Right lung (tissue), 10 donors: ENCODE measurements around the gene ABCG1. TPM values are rescaled to one million over a fixed set of nuclear protein-coding genes. Genes with fewer than 3 reads are reported as not detected.
"Not testable (repeated sequence)": the region's sequence is repeated elsewhere in the genome, so short reads cannot be mapped to it uniquely, and the experiment has no call there.

Source experiments
- DNase-seq, 2 donors: peaks; one replicate each; pipeline ENCODE4 v3.0.0-alpha.2; 2013
- long read RNA-seq, 8 donors: transcript quantifications; one replicate each; lab custom pipeline, GENCODE V29; 2026
- polyA plus RNA-seq, 5 donors: library from polyadenylated mRNA; unstranded; fragments of 120-200 nt; gene quantifications; one replicate each; pipeline versions ENCODE4 v1.2.1 to v1.2.3, GENCODE V29; 2013; ENCODE audit warnings: inconsistent platforms in 1 of 5, low replicate concordance in 1 of 5; ENCODE audit not compliant: insufficient read length in 5 of 5, insufficient read depth in 1 of 5

ABCG1 gene
- polyA plus RNA-seq = 10 to 100 TPM in 1 of 5 donors, 1 to 10 TPM in 4; 6.7 to 10.1 (median 8.8) TPM
- long read RNA-seq, donor 1, partial matches to known transcripts = 0 of 1 reads
- long read RNA-seq, donor 1, other reads (novel, unspliced or antisense) = 0 of 1 reads
- long read RNA-seq, donor 2, partial matches to known transcripts = 0 of 1 reads
- long read RNA-seq, donor 2, other reads (novel, unspliced or antisense) = 0 of 1 reads
- long read RNA-seq, donor 3, partial matches to known transcripts = 0 of 2 reads
- long read RNA-seq, donor 3, other reads (novel, unspliced or antisense) = 0 of 2 reads
- long read RNA-seq, donor 4, partial matches to known transcripts = 9 of 11 reads
- long read RNA-seq, donor 4, other reads (novel, unspliced or antisense) = 0 of 11 reads
- long read RNA-seq, donor 5, partial matches to known transcripts = 0 of 2 reads
- long read RNA-seq, donor 5, other reads (novel, unspliced or antisense) = 0 of 2 reads
- long read RNA-seq, donor 6, partial matches to known transcripts = 12 of 13 reads
- long read RNA-seq, donor 6, other reads (novel, unspliced or antisense) = 0 of 13 reads
- long read RNA-seq, donor 7 = 0 reads
- long read RNA-seq, donor 8, partial matches to known transcripts = 0 of 1 reads
- long read RNA-seq, donor 8, other reads (novel, unspliced or antisense) = 0 of 1 reads

DNA sequence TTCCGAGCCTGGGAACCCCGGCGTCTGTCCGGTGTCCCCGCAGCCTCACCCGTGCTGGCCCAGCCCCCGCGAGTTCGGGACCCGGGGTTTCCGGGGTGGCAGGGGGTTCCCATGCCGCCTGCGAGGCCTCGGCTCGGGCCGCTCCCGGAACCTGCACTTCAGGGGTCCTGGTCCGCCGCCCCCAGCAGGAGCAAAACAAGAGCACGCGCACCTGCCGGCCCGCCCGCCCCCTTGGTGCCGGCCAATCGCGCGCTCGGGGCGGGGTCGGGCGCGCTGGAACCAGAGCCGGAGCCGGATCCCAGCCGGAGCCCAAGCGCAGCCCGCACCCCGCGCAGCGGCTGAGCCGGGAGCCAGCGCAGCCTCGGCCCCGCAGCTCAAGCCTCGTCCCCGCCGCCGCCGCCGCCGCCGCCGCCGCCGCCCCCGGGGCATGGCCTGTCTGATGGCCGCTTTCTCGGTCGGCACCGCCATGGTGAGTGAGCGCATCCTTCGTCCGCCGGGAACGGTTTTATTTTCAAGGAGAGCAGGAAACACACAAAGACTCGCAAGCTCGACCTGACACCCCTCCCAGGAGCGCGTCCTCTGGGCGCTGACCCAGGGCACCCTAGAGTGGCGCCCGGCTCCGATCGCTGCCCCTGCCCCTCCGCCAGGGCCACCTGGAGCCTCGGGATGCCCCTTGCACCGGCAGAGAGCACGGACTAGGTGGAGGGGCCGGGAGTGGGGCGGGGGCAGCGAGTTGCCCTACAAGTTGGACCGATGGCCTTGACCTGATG, at the start of gene ABCG1:
Gene ABCG1 (plus strand): TSS at position 305 of the 770 bp plus-strand sequence. CDS start 123 bp downstream, at position 428.
- DNase-seq = no peak

DNA sequence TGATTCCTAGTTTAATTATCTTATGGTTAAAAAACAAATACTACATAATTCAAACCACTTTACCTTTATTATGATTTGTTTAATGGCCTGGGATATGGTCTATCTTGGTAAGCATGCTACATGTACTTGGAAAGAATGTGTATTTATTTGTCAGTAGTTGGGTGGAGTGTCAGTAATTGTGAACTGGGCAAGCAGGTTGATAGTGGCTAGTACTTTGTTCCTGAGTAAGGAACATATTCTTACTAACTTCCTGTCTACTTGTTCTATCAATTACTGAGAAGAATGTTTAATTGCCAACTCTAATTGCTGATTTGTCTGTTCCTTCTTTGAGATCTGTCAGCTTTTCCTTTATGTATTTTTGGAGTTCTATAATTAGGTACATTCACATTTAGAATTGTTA, 49.2 kb upstream of the ABCG1 start:
- DNase-seq = no peak

DNA sequence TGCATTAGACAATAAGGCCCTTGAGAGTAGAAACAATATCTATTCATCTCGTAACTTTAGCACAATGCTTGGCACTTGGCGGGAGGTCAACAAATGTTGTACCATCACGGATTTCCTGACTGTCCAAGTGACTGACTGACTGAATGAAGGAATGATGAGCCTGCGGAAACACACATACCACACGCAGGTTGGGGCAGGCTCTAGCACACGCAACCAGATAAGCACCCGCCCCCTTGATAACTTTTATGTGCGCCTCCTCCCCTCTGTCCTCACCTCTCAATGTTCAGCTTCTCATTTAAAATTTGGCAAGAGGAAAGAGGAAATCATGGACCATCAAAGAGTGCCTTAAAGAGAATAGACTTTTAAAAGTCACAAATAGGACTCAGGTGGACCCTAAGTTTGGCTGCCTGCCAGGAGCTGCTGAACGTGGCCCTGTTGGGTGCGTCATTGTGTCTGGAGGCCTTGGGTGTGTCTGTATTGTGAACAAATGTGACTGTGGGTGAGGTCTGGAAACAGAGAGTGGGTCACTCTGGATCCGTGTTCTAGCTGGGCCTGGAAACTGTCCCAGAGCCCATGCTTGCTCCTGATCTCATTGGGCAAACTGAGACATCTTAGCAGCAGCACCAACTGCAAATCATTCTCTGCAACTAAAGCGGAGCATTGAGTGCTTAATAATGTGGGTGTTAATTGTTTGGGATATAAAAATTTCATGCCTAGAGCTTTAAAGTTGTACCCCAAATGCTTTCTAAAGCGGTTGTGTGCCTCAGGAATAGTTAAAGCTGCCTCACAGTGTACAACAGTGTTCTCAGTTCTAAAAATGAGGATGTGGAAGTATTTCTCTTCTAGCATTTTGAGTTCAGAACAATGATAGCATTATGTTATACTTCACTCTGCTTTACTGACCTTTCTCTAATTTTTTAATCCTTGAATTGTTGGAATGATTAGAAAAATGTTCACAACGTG, 47.6 kb upstream of the ABCG1 start:
- no peak for DNase-seq

DNA sequence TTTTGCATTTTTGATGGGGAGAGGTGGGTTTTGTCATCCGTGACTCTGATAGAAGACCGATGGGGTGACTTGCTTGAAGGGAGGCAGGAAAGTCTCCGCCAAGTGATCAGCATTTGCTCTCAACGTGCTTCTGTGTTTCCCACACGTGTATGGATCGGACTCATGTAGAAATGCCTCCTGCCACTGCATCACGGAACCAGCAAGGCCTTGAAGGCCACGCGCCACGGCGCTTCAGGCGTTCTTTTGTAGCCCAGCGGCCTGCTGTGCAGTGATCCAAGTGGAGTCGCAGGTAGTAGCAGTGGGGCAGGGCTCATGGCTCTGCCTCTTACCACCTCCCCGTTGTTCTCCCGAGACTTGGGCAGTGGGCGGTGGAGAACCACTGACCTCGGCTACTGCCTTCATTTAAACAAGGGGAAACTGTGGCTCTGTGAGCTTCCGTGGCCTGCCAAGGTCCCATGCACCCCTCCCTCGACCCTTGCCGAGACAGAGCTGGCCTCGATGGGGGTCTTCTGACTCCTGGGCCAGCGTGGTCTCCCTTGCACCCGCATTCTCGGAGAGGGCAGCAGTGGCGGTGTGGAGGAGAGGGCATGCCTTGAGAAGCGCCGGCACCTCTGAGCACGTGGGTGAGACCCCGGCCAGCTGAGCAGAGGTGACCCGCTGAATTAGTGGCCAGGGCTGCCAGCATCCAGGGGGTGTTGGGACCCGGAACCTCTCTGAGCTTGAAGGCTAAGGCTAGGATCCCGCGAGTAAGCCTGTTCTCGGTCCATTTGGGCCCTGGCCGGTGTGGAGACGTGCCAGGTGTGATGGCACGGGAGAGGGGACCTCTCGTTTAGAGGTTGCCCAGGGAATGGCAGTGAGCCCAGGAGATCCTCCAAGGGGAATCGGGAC, 46.1 kb upstream of the ABCG1 start:
- no peak for DNase-seq

DNA sequence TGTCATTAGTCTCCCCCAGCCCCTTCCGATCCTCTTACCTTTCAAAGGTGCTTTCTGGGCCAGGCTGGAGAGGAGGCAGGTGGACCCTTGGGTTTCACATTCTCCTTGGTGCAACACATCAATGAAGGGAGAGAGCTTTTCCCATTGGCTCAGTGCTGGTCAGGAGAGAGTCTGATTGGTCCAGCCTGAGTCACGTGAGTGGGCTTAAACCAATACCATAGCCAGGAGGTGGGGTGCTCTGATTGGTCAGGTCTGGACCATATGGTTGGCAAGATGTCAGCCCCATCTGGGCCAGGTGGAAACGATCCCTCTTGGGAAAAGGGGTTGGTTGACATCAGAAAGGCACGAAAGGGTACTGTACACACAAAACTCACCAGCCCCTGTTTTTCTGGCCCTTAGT, 44.8 kb upstream of the ABCG1 start:
- no peak for DNase-seq

DNA sequence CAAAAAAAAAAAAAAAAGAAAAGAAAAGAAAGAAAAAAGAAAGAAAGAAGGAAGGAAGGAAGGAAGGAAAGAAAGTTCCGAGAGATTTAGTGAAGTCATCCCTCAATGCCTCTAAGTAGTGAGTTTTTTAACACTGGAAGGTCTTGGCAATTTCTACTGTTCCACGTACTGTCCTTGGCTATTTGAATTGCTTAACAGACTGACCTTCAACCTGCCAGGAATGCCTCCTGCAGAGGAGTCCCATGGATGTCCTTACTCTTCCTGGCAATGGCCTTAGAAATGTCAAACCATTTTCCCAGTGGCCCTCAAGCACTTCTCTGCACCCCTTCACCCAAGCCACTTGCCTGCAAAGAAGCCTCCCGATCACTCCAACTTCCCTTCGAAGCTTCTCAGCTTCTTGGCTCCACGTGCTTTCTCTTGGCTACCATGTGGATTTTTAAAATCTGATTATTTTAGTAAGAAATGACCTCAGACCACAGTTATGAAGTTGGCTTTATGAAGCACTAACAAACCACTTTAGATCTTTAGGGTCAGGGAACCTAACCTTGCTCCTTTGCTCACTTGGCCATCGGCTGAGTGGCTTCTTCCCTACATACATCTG, 43.7 kb upstream of the ABCG1 start:
- DNase-seq = no peak

DNA sequence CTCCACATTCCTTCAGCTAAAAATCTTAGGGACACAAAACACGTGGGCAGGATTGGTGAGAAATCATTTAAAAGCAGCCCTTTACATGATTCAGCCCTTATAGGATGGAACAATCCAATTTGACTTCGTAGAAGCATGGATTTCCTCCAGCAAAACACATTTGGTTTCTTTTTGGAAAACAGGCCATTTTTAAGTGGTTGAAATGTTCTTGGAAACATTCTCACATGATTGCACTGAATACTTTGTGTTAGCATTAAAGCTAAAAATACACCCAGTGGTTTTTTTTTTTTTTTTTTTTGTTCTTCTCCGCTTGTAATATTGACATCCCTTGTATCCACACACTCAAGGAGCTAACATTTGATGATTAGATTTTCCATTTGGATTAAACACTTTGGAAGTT, 42.1 kb upstream of the ABCG1 start:
- peak; percentile 47 to 57 for DNase-seq

DNA sequence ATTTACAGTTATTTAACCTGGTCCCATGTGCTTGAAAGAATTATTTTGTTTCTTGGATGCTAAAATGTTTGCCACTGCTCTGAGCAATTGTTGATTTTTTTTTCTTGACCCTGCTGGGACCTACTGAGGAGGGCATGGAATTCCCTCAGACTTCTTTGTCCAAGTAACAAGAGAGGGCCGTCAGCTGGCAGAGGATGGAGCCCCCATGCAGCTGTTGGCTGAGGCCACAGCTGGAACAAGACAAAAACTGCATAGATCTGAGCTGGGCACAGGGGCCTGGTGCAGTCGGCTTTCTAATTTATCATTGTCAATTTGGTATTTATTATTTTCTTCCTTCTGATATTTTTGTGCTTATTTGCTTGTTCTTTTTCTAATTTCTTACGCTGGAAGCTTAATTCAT, 39.6 kb upstream of the ABCG1 start:
- no peak for DNase-seq

DNA sequence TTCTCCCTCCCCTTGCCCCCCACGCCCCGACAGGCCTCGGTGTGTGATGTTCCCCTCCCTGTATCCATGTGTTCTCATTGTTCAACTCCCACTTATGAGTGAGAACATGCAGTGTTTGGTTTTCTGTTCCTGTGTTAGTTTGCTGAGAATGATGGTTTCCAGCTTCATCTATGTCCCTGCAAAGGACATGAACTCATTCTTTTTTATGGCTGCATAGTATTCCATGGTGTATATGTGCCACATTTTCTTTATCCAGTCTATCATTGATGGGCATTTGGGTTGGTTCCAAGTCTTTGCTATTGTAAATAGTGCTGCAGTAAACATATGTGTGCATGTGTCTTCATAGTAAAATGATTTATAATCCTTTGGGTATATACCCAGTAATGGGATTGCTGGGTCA, 38.9 kb upstream of the ABCG1 start:
- not testable (repeated sequence) for DNase-seq

DNA sequence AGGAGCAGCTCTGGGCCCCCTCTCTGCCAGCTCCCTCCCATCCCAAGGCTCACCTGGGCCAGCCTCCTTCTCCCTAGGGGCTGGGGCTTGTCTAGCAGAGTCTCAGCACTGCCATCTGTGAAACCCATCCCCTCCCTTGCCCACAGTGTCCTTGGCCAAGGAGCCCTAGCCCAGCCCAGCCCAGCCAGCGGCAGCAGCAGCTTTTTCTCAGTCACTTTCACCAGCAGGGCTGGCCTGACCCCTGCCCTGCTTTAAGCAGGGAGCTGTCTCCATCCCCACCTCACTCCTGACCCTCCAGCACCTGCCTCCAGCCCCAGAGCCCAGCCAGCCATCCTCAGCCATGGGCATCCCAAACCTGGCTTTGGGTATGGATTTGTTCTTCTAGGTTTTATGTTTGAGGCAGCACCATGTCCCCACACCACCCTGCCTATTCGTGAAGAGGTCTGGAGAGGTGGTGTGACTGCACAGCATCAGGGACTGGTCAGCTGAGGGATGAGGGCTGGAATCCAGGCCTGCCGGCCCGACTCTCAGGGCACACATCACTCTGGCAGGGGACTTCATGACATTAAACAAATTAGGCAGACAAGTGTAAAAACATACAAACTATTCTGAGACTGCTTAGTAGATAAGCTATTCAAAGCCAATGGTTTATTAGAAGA, 36.1 kb upstream of the ABCG1 start:
- no peak for DNase-seq

DNA sequence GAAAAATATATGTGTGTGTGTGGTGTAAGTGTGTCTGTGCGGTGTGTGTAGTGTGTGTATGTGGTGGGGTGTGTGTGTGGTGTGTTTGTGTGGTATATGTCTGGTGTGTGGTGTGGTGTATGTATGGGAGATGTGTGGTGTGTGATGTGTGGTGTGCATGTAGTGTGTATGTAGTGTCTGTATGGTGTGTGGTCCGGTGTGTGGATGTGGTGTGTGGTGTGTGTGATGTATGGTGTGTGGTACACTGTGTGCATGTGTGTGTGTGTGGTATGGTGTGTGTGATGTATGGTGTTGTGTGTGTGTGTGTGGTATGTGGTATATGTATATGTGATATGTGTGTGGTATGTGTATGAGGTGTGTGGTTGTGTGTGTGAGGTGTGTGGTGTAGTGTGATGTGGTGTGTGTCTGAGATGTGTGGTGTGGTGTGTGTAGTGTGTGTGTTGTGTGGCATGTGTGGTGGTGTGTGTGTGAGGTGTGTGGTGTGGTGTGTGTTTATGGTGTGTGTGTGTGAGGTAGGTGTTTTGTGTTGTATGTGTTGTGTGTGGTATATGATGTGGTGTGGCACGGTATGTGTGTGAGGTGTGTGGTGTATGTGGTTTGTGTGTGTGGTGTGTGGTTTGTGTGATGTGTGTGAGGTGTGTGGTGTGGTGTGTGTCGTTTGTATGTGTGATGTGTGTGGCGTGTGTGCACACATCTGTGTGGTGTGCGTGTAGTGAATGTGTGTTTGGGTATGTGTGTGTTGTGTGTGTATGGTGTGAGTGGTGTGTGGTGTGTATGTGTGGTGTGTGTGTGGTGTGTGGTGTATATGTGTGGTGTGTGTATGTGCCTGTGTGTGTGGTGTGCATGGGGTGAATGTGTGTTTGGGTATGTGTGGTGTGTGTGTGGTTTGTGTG, 35.3 kb upstream of the ABCG1 start:
- no peak for DNase-seq

DNA sequence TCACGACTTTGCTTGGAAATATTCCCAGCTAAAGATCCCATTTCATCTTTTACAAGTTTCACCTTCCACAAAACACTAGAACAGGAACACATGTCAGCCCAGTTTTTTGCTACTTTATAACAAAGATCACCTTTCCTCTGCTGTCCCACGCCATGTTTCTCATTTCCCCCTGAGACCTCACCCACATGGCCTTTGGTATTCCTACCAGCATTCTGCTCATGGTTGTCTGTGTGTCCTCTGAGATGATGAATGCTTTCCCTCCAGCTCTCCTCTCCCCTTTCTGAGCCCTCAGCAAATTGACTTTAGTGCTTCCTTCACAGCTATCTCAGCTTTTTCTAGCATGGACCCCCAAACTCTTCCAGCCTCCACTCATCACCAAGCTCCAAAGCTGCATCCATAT, 32.3 kb upstream of the ABCG1 start:
- no peak for DNase-seq

DNA sequence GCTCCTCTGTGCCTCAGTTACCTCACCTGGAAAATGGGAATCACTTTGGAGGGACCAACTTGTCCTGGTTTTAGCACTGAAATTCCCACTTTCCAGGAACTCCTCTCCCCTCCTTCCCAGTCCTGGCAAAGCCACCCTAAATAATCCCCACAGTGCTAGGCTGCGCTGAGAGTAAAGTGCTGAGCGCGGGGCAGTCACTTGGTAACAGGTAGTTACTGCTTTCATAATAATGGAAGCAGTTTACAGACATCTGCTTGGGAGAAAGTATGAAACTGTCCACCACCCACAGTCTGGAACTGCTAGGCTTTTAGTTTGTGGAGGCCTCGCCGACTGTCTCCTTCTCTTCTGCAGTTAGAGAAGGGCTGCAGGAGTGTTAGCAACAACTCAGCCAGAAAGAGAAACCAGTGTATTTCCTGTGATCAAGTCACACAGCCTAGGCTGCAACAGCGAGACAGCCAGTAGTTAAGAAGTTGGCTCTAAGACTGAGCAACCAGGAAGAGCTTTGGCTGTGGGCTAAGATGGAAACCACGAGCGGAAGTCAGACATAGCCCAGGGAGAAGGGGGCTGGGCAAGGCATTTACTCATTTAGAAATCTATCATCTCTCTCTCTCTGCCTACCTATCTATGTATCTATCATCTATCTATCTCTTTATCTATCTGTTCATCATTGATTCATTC, 30.8 kb upstream of the ABCG1 start:
- no peak for DNase-seq

DNA sequence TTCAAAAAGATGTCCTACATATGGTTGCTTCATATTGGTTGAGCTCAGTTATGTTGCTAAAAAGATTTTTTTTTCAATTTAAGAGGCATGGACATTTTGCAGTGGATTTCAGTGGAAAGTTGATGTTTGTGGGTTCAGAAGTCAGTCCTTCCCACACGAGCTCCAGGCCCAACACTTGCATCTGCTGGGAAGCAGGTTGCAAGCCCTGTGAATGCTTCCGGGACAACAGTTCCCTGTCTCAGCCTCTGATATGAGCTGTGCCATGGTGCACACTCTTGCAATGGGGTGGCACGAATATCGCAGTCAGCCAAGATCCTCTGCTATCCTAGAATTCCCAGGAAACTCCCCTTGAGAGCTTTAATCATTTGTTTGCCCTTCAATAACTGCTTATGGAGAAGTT, 30.3 kb upstream of the ABCG1 start:
- no peak for DNase-seq

DNA sequence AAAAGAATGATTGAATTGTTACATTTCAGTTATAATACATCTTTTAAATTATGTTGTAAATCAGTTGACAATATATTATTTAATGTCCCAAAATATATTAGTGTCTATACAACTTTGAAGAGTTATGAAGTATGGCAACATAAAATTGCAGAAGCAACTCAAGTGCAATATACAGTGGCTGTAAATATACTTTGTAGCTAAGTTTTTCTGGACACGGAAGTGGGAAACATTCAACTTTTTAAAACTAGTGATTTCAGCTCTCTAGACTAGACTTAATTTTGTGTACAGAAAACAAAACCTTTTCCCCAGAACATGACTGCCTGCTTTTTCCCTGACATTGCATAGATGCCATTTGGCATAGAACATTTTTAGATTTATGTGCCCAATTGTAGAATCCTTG, 29.5 kb upstream of the ABCG1 start:
- no peak for DNase-seq

DNA sequence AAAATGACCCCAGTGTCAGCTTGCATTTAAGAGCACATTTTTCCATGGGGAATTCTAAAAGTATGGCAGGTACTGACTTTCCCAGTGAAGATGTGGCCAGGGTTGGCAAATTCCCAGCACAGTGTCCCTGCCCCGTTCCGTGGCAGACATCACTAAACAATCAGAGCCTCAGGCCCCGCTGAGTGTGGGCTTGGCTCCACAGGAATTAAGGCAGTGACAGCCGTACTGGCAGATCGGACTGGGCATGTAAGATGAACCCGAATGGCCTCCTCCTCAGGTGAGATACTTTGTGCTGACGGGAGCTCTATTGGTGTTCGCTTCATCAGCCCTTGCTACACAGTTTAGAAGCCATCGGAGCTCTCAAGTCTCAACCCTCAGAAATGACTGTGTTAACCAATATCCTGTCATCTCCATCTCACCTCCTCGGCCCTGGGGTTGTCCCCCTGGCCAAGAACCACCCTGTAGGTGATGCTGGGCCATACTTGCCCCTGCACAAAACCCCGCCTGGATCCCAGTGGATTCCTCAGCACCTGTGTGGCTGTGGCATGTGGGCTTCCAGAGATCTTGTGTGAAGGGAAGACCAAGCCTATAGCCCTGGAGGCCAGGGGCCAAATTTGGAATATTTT, 29.0 kb upstream of the ABCG1 start:
- no peak for DNase-seq

DNA sequence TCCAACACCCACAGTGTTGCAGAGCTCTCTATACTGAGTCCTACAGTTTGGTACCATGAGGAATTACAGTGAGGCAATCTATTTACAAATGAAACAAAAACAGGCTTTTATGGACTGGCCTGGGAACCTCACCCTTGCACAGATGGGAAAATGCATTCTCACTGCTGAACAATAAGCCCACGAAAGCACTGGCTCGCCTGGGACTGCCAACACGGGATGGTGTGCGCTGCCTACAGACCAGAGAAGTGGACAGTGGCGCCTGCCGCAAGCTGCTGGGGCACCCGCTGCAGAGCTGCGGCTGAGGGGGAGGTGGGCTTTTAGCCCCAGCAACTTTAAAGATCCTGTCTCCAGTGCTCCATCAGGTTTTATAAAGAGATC, 28.5 kb upstream of the ABCG1 start:
- no peak for DNase-seq
